ENCODE data around the gene ADAM10.
A peak's percentile ranks its signal among the peaks of the same experiment; 100 is the strongest.

Gene ADAM10

DNA sequence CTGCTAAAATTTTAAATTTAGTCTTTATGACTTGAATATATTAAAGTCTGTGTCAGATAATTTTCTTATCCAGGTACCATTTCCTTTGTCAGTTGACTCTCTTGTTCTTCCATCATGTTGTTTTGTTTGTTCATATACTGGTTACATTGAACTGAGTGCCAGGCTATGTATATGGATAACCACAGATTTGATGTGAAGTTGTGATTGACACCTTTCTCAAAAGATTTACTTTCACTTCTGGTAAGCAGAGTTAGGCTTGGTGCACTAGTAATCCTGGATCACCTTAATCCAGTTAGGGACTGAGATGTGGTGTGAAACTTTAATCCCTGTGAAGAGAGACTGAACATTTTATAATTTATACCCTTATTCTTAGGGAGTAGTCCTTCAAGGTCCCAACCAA, 99.4 kb downstream of the ADAM10 start:
- Mint-ChIP-seq H3K4me3 (no peak overlapping the region), H3K27ac (no peak overlapping the region), H3K4me1 (no peaks in the 10 kb centered on the region), H3K27me3 (ENCODE audit: low read depth) (no peaks in the 10 kb centered on the region), H3K9me3 (peaks cover 9% of the 10 kb centered on the region), H3K36me3 (ENCODE audit: low read depth) (peaks cover 71% of the 10 kb centered on the region)
- no peak for TF ChIP-seq CTCF (IDR thresholded peaks at IDR 0.05; ENCODE audit: unreplicated experiment in 3 of 3)

GRCh38 chr15:58649175-58649574, 100.3 kb downstream of the ADAM10 start:
- Mint-ChIP-seq H3K27ac (no peak overlapping the region), H3K36me3 (ENCODE audit: low read depth) (peaks cover 68% of the 10 kb centered on the region), H3K4me3 (no peak overlapping the region), H3K9me3 (peaks cover 5% of the 10 kb centered on the region), H3K4me1 (no peaks in the 10 kb centered on the region), H3K27me3 (ENCODE audit: low read depth) (no peaks in the 10 kb centered on the region)
- TF ChIP-seq CTCF (IDR thresholded peaks at IDR 0.05; ENCODE audit: unreplicated experiment in 3 of 3) = no peak

DNA sequence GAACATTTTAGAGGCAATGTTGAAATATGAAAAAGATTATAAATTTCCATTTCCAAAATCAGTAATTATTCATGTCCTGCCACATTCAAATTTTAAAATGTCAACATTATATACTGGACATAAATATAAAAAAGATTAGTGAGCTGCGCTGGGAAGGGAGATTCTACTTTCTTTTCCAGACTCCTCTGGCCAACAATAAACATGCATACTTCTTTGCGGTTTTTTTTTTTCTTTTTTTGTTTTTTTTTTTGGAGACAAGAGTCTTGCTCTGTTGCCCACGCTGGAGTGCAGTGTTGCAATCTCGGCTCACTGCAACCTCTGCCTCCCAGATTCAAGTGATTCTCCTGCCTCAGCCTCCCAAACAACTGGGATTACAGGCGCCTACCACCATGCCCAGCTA, 105.5 kb downstream of the ADAM10 start:
- no peaks in the 10 kb centered on the region for H3K4me1 Mint-ChIP-seq

GRCh38 chr15:58641660-58642059, 107.8 kb downstream of the ADAM10 start:
- H3K27ac Mint-ChIP-seq = peak overlapping the region in 2 of 3 experiments; percentile 44 to 59
- no peak for TF ChIP-seq CTCF (IDR thresholded peaks at IDR 0.05; ENCODE audit: unreplicated experiment in 3 of 3)
- no peaks in the 10 kb centered on the region for H3K4me1 Mint-ChIP-seq
- H3K9me3 Mint-ChIP-seq = no peaks in the 10 kb centered on the region
- H3K36me3 Mint-ChIP-seq (ENCODE audit: low read depth) = peaks cover 68% of the 10 kb centered on the region
- no peak overlapping the region for H3K4me3 Mint-ChIP-seq
- H3K27me3 Mint-ChIP-seq (ENCODE audit: low read depth) = no peaks in the 10 kb centered on the region

More for the DNA sequence above, 105.5 kb downstream of the ADAM10 start:
- no peaks in the 10 kb centered on the region for H3K9me3 Mint-ChIP-seq
- H3K27me3 Mint-ChIP-seq (ENCODE audit: low read depth) = no peaks in the 10 kb centered on the region
- no peak overlapping the region for H3K4me3 Mint-ChIP-seq
- no peak overlapping the region for H3K27ac Mint-ChIP-seq
- peaks cover 54% of the 10 kb centered on the region for H3K36me3 Mint-ChIP-seq (ENCODE audit: low read depth)
- no peak for TF ChIP-seq CTCF (IDR thresholded peaks at IDR 0.05; ENCODE audit: unreplicated experiment in 3 of 3)

DNA sequence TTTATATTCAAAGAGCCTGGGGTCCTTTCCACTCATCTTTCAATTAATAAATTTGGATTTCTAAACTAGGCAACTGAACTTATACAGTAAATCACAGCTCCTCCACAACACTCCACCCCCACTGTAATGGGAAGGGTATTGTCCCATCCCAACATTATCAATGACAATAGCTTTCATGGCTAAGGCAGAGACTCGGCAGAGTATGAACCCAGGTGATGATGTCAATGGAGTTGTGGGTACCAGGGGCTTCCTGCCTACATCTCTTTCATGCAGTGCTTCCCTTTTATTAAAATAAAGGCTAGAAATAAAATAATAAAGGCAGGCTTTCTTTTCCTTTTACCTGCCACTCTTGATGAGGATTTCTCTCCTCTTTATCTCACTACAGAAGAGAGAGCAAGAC, 109.5 kb downstream of the ADAM10 start:
- Mint-ChIP-seq H3K9me3 (no peaks in the 10 kb centered on the region), H3K4me3 (no peak overlapping the region), H3K4me1 (no peaks in the 10 kb centered on the region), H3K27ac (no peak overlapping the region), H3K36me3 (ENCODE audit: low read depth) (peaks cover 58% of the 10 kb centered on the region), H3K27me3 (ENCODE audit: low read depth) (no peaks in the 10 kb centered on the region)
- TF ChIP-seq CTCF (IDR thresholded peaks at IDR 0.05; ENCODE audit: unreplicated experiment in 3 of 3) = no peak

DNA sequence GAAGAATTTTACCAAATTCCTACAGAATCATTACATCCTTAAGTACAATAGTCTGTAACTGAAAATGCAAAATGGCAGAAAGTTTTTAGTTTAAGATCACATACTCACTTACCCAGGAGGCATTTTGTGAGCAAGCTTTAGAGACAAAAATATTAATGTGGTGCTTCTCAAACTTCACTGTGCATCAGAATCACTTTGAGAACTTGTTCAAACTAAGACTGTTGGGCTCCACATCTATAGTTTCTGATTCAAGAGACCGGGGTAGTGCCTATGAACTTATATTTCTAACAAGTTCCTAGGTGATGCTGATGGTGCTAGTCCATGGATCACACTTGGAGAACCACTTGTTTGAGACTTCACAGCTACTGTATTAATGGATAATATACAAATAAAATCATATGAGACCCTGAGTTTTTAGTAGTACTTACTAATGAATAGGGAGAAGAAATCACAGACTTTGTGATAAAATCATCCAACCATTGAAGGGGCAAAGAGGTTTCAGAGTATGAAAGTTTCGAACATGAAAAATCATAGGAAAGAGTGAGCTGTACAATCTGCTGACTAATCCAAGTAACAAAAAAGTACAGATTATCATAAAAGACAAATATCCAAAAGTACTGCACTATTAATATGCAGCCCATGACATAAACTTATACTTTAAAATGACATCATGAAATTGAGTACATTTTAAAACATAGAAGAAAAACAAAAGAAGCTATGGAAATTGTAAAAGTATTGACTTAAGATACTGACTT, 110.3 kb downstream of the ADAM10 start:
- peaks cover 53% of the 10 kb centered on the region for H3K36me3 Mint-ChIP-seq (ENCODE audit: low read depth)
- H3K27ac Mint-ChIP-seq = no peak overlapping the region
- no peaks in the 10 kb centered on the region for H3K27me3 Mint-ChIP-seq (ENCODE audit: low read depth)
- H3K9me3 Mint-ChIP-seq = no peaks in the 10 kb centered on the region
- no peak overlapping the region for H3K4me3 Mint-ChIP-seq
- no peak for TF ChIP-seq CTCF (IDR thresholded peaks at IDR 0.05; ENCODE audit: unreplicated experiment in 3 of 3)
- H3K4me1 Mint-ChIP-seq = no peaks in the 10 kb centered on the region
